WTC11 (cell line): ENCODE data around the gene TNRC18.

Source experiments
- ATF2 ChIP-seq: sonication (generic); formaldehyde crosslinking; IDR thresholded peaks from 2 replicates; pipeline ENCODE4 v1.8.1; 2022; ENCODE audit warnings: low read depth, missing genetic modification reagents, borderline replicate concordance
- ATF6 ChIP-seq: sonication (generic); formaldehyde crosslinking; IDR thresholded peaks from 2 replicates; pipeline ENCODE4 v1.8.1; 2023; ENCODE audit warnings: mild to moderate bottlenecking, missing genetic modification reagents
- CTCF ChIP-seq: fragments of 200-600 bp; IDR thresholded peaks from 2 replicates; pipeline ENCODE4 v1.8.0; 2022; ENCODE audit warnings: antibody characterized with exemption
- E2F1 ChIP-seq: sonication (generic); formaldehyde crosslinking; IDR thresholded peaks from 2 replicates; pipeline ENCODE4 v1.8.0; 2022; ENCODE audit warnings: mild to moderate bottlenecking, missing genetic modification reagents
- FOXP1 ChIP-seq: sonication (generic); formaldehyde crosslinking; IDR thresholded peaks from 2 replicates; pipeline ENCODE4 v1.8.0; 2022; ENCODE audit warnings: missing genetic modification reagents, mild to moderate bottlenecking, moderate library complexity, borderline replicate concordance
- PREB ChIP-seq: sonication (generic); formaldehyde crosslinking; IDR thresholded peaks from 2 replicates; pipeline ENCODE4 v1.8.1; 2022; ENCODE audit warnings: mild to moderate bottlenecking, missing genetic modification reagents, moderate library complexity, borderline replicate concordance
- RORB ChIP-seq: fragments of 250-450 bp; sonication (Bioruptor Pico); IDR thresholded peaks from 2 replicates; pipeline ENCODE4 v1.9.0; 2021; ENCODE audit warnings: mild to moderate bottlenecking
- ZBTB21 ChIP-seq: sonication (generic); formaldehyde crosslinking; IDR thresholded peaks from 2 replicates; pipeline ENCODE4 v1.8.1; 2023; ENCODE audit warnings: mild to moderate bottlenecking, missing genetic modification reagents, borderline replicate concordance
- ZNF219 ChIP-seq: sonication (generic); formaldehyde crosslinking; IDR thresholded peaks from 2 replicates; pipeline ENCODE4 v1.8.0; 2023; ENCODE audit warnings: missing genetic modification reagents, mild to moderate bottlenecking, borderline replicate concordance

GRCh38 chr7:5345171-5345570 lies 78.5 kb downstream of the TNRC18 start:
- TF ChIP-seq ZBTB21 (CRISPR knock-in tag) (no peak), ATF6 (CRISPR knock-in tag) (no peak), RORB (CRISPR knock-in tag) (no peak), CTCF (no peak), FOXP1 (CRISPR knock-in tag) (no peak), ZNF219 (no peak), PREB (CRISPR knock-in tag) (no peak), E2F1 (CRISPR knock-in tag) (no peak), ATF2 (CRISPR knock-in tag) (no peak)
